Skeletal muscle cell (primary cell): ENCODE results near the gene SFXN3.
"Not testable (repeated sequence)": the region's sequence is repeated elsewhere in the genome, so short reads cannot be mapped to it uniquely, and the experiment has no call there.

ENCODE experiments used
- DNase-seq: peaks from one replicate; pipeline ENCODE4 v3.0.0-alpha.2; 2010; ENCODE audit warnings: low read depth
- H3K4me3 ChIP-seq: 2 replicates; pipeline ENCODE4 v1.5.1; 2011; ENCODE audit warnings: low read depth, mild to moderate bottlenecking, control low read depth, low read length, moderate library complexity

SFXN3 gene

DNA sequence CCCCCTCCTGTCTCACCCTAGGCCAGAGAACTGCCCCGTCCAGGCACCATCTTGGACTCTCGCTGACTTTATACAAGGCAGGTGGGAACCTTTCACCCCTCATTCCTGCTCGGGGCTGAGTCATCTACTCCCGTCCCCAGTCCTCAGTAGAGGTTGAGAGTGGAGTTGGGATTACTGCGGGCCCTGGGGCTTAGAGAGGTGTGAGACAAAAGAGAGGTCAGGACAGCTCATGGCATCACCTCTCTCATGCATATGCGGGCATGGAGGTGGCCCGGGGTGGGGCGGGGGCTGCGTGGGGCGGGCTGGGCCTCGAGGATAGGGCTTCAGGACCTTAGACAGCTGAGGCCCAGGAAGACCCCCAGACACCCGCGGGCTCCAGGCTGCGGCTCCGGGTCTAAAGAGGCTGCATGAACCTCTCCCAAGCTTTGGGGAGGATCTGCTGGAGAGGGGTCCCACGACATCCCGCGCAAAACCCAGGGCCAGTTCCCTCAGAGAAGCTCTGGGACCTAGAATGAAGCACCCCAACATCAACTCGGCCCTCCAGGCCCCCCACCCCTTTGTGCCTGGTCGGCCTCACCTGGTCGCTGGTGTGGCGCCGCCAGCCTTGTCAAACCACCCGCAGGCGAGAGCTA, 422 bp upstream of the SFXN3 start:
- H3K4me3 ChIP-seq: peak overlapping the region; percentile 68
- DNase-seq: no peak

DNA sequence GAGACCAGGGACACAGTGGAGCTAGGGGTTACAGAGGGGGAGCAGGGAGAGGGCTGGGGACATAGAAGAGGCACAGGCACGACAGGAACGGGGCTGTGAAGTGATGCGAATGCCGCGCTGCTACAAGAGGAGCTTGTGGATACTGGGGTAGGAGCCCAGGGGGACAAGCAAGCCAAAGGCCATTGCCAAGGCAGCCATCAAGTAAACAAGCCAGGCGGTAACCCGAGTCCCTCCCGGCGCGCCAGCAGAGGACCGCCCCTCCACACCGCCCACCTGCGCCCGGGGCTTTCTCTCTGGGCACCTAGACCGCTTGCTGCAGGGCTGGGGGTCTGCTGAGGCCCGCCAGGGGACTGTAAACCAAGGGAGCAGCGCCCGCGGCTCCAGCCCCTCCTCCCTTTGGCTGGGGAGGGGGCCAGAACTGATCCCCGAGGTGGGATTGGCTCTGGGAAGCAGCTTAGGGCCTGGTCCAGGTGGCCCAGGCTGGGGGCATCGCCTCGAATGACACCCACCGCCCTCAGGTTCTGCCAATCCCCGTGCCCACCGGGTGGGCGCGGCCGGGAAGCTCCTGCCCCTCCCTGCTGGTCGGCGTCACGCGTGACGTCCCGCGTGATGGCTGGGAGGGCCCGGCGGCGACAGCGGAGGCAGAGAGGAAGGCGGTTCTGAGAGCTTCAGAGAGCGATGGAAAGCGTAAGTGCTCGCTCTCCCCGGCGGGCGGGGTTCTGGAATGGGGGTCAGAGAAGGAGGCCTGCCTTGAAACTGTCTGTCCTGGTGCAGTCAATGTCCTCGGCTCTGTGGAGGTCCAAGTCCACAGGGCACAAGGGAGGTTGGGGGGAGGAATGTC, 982 bp downstream of the SFXN3 start:
- no peak for DNase-seq
- H3K4me3 ChIP-seq: peak overlapping the region; percentile 68

GRCh38 chr10:101032637-101033224, 1.7 kb downstream of the SFXN3 start:
- H3K4me3 ChIP-seq: peak overlapping the region; percentile 68
- peak; percentile 60 for DNase-seq

- peak overlapping the region; percentile 68 for H3K4me3 ChIP-seq
- no peak for DNase-seq
Measured at GRCh38 chr10:101033276-101033675, 2.2 kb downstream of the SFXN3 start.

DNA sequence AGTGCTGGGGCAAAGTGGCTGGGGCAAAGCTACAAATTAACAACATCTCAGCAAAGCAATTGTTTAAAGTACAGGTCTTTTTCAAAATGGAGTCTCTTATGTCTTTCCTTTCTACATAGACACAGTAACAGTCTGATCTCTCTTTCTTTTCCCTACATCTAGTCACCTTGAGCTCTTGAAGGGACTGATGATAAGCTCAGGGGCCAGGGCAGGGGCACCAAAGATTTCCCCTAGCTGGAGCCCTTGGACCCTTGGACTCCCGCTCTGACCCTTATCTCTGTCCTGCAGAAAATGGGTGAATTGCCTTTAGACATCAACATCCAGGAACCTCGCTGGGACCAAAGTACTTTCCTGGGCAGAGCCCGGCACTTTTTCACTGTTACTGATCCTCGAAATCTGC, 3.4 kb downstream of the SFXN3 start:
- not testable (repeated sequence) for DNase-seq, H3K4me3 ChIP-seq

DNA sequence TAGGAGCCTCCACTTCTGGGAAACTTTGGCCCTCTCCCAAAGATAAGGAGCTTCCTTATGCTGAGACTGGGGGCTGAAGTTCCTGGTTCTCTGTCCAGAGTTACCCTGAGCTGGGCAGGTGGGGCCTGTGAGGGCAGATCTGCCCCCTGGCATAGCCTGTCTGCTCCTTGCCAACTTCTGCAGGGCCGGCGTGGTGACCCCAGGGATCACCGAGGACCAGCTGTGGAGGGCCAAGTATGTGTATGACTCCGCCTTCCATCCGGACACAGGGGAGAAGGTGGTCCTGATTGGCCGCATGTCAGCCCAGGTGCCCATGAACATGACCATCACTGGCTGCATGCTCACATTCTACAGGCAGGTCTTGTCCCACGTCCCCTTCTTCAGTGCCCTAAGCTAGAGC, 4.3 kb downstream of the SFXN3 start:
- H3K4me3 ChIP-seq: no peak overlapping the region
- DNase-seq: no peak

DNA sequence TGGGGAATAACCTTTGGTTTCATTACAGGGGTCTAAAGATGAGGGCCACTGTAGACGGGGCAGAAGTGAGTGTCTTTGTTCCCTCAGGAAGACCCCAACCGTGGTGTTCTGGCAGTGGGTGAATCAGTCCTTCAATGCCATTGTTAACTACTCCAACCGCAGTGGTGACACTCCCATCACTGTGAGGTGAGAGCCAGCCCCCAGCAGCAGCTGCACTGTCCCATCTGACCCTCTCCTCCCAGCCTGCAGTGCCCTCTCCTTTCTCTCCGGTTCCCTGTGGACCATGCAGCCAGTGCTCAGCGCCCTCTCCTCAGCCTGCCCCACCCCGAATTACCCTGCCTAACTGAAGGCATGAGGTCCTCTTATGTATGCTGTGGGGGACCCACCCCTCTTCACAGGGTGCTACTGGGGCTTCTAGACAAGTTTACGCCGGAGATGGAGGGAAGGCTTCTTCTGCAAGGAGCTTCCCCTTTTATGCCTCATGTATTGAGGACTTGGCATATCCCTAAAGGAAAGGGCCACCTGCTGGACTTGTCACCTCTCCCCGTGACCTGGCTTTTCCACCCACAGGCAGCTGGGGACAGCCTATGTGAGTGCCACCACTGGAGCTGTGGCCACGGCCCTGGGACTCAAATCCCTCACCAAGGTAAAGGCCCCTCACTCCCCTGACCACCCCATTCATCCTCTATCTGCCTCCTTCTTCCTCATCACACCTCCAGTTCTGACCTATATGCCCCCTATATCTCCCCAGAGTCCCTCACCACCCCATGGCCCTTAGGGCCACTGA, 5.1 kb downstream of the SFXN3 start:
- H3K4me3 ChIP-seq: no peak overlapping the region
- no peak for DNase-seq

GRCh38 chr10:101036726-101037125, 5.7 kb downstream of the SFXN3 start:
- H3K4me3 ChIP-seq: no peak overlapping the region
- no peak for DNase-seq

GRCh38 chr10:101038484-101038883, 7.5 kb downstream of the SFXN3 start:
- DNase-seq: no peak
- no peak overlapping the region for H3K4me3 ChIP-seq

GRCh38 chr10:101040061-101040460, 9.0 kb downstream of the SFXN3 start:
- DNase-seq: no peak
- H3K4me3 ChIP-seq: no peak overlapping the region

DNA sequence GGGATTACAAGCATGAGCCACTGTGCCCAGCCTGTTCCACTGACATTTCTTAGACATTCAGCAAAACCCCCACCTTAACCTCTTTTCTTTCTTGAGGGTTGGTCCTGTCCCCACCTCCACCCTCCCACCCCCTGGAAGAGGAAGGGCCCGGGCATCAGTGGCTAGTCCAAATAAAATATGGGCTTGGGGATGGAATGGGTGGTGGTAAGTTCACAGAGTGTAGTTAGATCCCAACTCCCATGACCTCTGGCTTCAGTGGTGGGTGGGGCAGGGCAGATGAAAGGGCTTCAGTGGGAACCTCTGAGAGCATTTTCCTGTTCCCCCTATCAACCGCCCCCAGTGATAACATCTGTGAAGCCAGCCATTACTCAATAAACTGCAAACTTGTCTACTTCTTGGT, 9.8 kb downstream of the SFXN3 start:
- no peak for DNase-seq
- no peak overlapping the region for H3K4me3 ChIP-seq

DNA sequence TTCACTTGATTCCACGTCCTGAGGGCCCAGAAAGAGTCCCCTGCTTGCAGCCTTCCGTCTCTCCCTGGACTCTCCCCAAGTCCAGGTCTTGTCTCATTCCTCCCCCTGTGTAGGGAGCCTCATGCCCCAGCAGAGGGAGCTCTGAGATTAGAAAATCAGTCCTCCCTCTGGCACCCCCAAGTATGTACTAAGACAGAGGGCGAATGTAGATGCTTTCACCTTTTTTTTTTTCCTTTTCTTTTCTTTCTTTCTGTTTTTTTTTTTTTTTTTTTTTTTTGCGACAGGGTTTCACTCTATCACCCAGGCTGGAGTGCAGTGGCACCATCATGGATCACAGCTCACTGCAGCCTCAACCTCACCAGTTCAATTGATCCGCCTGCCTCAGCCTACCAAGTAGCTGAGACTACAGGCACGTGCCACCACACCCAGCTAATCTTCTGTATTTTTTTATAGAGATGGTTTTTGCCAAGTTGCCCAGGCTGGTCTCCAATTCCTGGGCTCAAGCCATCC, 10.3 kb downstream of the SFXN3 start:
- DNase-seq: no peak
- no peak overlapping the region for H3K4me3 ChIP-seq

GRCh38 chr10:101042118-101042517, 11.1 kb downstream of the SFXN3 start:
- peak overlapping the region; percentile 55 for H3K4me3 ChIP-seq

GRCh38 chr10:101042667-101043362, 11.8 kb downstream of the SFXN3 start:
- H3K4me3 ChIP-seq: peak overlapping the region; percentile 55
- peak; percentile 78 for DNase-seq

More at GRCh38 chr10:101042118-101042517, 11.1 kb downstream of the SFXN3 start:
- no peak for DNase-seq

DNA sequence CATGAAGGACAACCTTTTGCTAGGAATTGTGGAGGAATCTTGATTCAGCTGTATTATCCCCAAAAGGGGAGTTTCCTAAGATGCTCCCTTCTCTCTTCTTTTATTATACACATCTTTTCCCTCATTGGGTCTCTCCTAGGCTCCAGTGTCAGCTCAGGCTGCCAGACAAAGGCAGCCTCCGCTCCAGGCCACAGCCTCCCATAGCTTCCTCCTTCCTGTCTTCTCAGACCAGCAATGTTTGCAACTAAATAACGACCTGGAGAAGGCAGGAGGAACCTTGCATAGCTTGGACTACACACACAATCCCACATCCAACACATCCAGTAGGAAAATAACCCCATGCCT, 12.3 kb downstream of the SFXN3 start:
- no peak for DNase-seq
- H3K4me3 ChIP-seq: peak overlapping the region; percentile 55

DNA sequence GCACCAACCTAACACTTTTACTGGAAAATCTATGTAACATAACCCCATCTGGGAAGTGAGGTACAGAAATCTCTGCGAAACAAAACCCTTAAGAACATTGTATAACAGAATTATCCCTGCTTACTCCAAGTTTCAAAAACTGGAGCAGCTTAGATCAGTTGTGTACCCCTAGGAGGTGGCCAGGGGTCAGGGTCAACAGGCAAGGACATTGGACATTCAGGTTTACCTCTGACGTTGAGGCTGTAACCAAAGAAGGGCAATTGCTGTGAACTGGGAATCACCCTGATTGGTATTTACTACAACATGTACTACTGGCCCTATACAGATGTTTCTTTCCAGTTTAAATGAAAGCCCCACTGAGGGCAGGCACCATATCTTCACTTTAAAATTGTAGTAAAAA, 13.1 kb downstream of the SFXN3 start:
- DNase-seq: no peak
- no peak overlapping the region for H3K4me3 ChIP-seq

DNA sequence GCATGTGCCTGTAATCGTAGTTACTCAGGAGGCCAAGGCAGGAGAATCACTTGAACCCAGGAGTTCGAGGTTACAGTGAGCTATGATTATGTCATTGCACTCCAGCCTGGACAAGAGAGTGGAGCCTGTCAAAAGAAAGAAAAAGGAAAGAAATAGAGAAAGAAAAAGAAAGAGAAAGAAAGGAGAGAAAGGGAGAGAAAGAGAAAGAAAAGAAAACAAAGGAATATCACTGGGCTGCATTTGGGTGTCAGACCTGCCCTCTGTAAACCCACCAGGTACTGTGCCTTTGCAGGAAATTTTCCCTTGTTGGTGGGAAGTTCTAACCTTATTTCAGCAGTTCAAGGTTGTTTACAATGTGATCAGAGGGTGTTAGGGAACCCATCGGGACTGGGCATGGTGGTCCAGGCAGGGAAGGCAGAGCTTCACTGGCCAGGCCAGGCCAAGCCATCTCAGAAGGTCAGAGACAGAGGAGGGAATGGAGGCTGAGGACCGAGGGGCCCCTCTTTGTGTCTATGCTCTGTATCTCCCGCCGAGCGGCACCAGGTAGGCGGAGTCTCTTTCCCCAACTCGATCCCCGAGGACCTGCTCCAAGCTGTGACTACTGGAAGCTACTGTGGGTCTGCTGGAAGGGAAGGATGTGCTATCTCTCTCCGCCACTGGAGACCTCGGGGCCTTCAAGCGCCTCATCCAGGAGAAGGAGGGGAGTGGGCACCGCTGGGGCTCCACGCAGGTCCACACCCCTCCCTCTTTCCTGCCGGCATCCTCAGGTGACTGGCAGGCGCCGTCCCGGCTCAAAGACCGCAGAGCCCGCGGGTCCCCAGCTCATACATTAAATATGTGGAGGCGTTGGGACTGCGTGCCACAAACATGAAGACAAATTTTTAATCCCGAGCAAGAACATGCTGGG, 15.6 kb downstream of the SFXN3 start:
- no peak overlapping the region for H3K4me3 ChIP-seq
- no peak for DNase-seq

DNA sequence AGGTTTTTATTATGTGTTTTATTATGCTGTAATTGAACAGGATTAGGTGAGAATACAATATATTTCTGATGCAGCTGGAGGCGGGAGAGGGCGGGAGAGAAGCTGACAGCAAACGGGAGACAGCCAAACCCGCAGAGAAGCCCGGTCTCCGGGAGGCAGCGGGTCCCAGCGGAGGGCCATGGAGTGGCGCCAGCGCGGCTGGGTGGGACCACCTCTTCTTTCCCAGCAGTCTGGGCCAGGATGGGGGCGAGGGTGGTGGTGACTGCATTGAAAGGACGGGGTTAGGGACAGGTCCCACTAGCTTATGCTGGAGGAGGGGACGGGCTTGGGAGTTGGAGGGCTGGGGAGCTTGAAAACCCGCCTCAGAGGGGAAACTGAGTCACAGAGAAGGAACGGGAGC, 16.2 kb downstream of the SFXN3 start:
- no peak overlapping the region for H3K4me3 ChIP-seq

More for the DNA sequence above, 16.2 kb downstream of the SFXN3 start:
- DNase-seq: no peak
